Measurements from ENCODE around the gene EXD1. TPM values are rescaled to one million over a fixed set of nuclear protein-coding genes. Genes with fewer than 3 reads are reported as not detected.

The EXD1 gene
- total RNA-seq, 2 donors from 2014 or later, result not detected

GRCh38 chr15:41161736-41162135 is 68.8 kb downstream of the EXD1 start:
- Histone ChIP-seq H3K27ac (no peak overlapping the region), H3K4me3 (no peak overlapping the region), H3K4me1 (ENCODE audit: control insufficient read depth in 1 of 2, low read depth in 2 of 2) (no peaks in the 10 kb centered on the region), H3K27me3 (replicated peaks; ENCODE audit: insufficient read depth) (no peaks in the 10 kb centered on the region), H3K9me3 (no peaks in the 10 kb centered on the region), H3K36me3 (no peaks in the 10 kb centered on the region)
- DNase-seq (ENCODE audit: low spot score) (no peak), ATAC-seq (ENCODE audit: insufficient number of reproducible peaks, low FRiP score, low read depth) (no peak)
- TF ChIP-seq, protein P1, sequence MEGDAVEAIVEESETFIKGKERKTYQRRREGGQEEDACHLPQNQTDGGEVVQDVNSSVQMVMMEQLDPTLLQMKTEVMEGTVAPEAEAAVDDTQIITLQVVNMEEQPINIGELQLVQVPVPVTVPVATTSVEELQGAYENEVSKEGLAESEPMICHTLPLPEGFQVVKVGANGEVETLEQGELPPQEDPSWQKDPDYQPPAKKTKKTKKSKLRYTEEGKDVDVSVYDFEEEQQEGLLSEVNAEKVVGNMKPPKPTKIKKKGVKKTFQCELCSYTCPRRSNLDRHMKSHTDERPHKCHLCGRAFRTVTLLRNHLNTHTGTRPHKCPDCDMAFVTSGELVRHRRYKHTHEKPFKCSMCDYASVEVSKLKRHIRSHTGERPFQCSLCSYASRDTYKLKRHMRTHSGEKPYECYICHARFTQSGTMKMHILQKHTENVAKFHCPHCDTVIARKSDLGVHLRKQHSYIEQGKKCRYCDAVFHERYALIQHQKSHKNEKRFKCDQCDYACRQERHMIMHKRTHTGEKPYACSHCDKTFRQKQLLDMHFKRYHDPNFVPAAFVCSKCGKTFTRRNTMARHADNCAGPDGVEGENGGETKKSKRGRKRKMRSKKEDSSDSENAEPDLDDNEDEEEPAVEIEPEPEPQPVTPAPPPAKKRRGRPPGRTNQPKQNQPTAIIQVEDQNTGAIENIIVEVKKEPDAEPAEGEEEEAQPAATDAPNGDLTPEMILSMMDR (IDR thresholded peaks at IDR 0.05), result no peak

GRCh38 chr15:41161336-41161735 is 69.2 kb downstream of the EXD1 start:
- Histone ChIP-seq H3K4me3 (no peak overlapping the region), H3K27me3 (replicated peaks; ENCODE audit: insufficient read depth) (no peaks in the 10 kb centered on the region), H3K27ac (no peak overlapping the region), H3K36me3 (no peaks in the 10 kb centered on the region), H3K4me1 (ENCODE audit: control insufficient read depth in 1 of 2, low read depth in 2 of 2) (no peaks in the 10 kb centered on the region), H3K9me3 (no peaks in the 10 kb centered on the region)
- no peak for DNase-seq (ENCODE audit: low spot score)
- TF ChIP-seq, protein P1 (IDR thresholded peaks at IDR 0.05), result no peak
- no peak for ATAC-seq (ENCODE audit: insufficient number of reproducible peaks, low FRiP score, low read depth)

DNA sequence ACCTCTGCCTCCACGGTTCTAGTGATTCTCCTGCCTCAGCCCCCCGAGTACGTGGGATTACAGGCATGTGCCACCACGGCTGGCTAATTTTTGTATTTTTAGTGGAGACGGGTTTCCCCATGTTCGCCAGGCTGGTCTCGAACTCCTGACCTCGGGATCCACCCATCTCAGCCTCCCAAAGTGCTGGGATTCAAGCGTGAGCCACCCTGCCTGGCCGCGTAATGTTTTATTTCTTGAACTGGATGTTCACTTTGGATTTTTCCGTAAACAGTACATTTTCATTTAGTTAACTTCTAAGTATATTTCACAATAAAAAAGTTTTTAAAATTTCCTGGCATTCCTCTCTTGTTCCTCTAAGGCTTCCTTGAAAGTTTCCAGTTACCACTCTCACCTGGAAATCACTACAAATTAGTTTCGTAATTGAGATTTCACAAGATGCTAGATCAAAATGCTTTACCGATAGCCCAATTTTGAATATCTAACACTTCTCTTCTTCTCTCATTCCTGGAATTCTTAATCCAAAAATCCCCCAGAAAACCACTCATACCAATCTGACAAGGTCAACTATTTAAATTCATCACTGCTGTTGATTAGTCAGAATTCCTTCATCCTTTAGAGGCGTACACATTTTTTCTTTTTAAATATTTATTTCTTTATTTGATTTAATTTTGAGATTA is 69.8 kb downstream of the EXD1 start:
- Histone ChIP-seq H3K4me1 (ENCODE audit: control insufficient read depth in 1 of 2, low read depth in 2 of 2) (no peaks in the 10 kb centered on the region), H3K27me3 (replicated peaks; ENCODE audit: insufficient read depth) (no peaks in the 10 kb centered on the region), H3K9me3 (no peaks in the 10 kb centered on the region), H3K27ac (no peak overlapping the region), H3K36me3 (no peaks in the 10 kb centered on the region), H3K4me3 (no peak overlapping the region)
- TF ChIP-seq, protein P1 (IDR thresholded peaks at IDR 0.05), result no peak
- ATAC-seq (ENCODE audit: insufficient number of reproducible peaks, low FRiP score, low read depth) (no peak), DNase-seq (ENCODE audit: low spot score) (no peak)

DNA sequence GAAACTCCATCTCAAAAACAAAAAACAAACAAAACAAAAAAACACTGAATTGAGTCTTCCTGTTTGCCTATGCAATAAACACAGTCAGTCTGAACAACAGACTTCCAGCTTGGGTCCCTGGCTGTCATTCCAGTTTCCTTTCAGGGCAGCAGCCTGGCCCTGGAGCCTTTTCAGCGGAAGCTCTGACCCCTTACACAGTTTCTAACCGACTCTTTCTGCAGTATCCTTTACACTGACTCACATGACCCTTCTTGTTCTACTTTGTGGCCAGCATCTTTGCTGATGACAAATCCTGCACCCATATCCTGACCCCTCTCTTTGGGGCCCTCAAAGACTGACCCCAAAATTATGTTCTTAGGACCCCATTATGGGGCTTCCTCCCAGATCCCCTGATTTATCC is 76.1 kb downstream of the EXD1 start:
- no peak for DNase-seq (ENCODE audit: low spot score)
- H3K4me1 ChIP-seq (ENCODE audit: control insufficient read depth in 1 of 2, low read depth in 2 of 2), result no peaks in the 10 kb centered on the region
- TF ChIP-seq, protein P1 (IDR thresholded peaks at IDR 0.05), result no peak
- H3K4me3 ChIP-seq, result no peak overlapping the region
- H3K27me3 ChIP-seq (replicated peaks; ENCODE audit: insufficient read depth), result no peaks in the 10 kb centered on the region
- no peak overlapping the region for H3K27ac ChIP-seq
- no peak for ATAC-seq (ENCODE audit: insufficient number of reproducible peaks, low FRiP score, low read depth)
- no peaks in the 10 kb centered on the region for H3K36me3 ChIP-seq
- no peaks in the 10 kb centered on the region for H3K9me3 ChIP-seq

DNA sequence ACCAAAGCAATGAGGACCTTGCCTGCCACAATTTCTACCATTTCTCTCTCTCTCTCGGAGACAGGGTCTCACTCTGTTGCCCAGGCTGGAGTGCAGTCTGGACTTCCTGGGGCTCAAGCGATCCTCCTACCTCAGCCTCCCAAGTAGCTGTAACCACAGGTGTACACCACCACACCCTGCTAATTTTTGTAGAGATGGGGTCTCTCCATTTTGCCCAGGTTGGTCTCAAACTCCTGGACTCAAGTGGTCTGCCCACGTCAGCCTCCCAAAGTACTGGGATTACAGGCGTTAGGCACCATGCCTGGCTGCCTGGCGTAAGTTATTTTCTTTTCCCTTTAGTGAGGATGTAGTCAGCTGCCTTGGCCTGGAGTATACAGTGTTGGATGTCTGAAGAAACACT is 76.8 kb downstream of the EXD1 start:
- H3K36me3 ChIP-seq, result no peaks in the 10 kb centered on the region
- H3K4me3 ChIP-seq, result no peak overlapping the region
- no peaks in the 10 kb centered on the region for H3K4me1 ChIP-seq (ENCODE audit: control insufficient read depth in 1 of 2, low read depth in 2 of 2)
- DNase-seq (ENCODE audit: low spot score) (no peak), ATAC-seq (ENCODE audit: insufficient number of reproducible peaks, low FRiP score, low read depth) (no peak)
- no peak overlapping the region for H3K27ac ChIP-seq
- TF ChIP-seq, protein P1 (IDR thresholded peaks at IDR 0.05), result no peak
- no peaks in the 10 kb centered on the region for H3K27me3 ChIP-seq (replicated peaks; ENCODE audit: insufficient read depth)
- no peaks in the 10 kb centered on the region for H3K9me3 ChIP-seq

Data from thoracic aorta (tissue), 2 donors.